OCI-LY1 (cell line): ENCODE data around the gene VWA8.

Experiments
- H2AFZ ChIP-seq: fragments of 200-600 bp; sonication (generic), shearing (Covaris generic); 2 replicates; pipeline ENCODE4 v1.6.0; 2014; ENCODE audit warnings: antibody characterized with exemption, mild to moderate bottlenecking, low read length
- H3F3A ChIP-seq: fragments of 200-600 bp; sonication (generic), shearing (Covaris generic); 2 replicates; pipeline ENCODE4 v1.6.0; 2014; ENCODE audit warnings: mild to moderate bottlenecking, antibody characterized with exemption, low read length, moderate library complexity; ENCODE audit not compliant: insufficient read depth
- H3K27ac ChIP-seq: fragments of 200-600 bp; sonication (generic); 2 replicates; pipeline ENCODE4 v1.5.1; 2014; ENCODE audit warnings: low read length, mixed run types, mild to moderate bottlenecking, low read depth; ENCODE audit not compliant: poor library complexity, severe bottlenecking
- H3K27me3 ChIP-seq: fragments of 200-600 bp; sonication (generic); 2 replicates; pipeline ENCODE4 v1.6.0; 2014; ENCODE audit warnings: antibody characterized with exemption, mild to moderate bottlenecking, low read length, moderate library complexity; ENCODE audit not compliant: insufficient read depth
- H3K36me3 ChIP-seq: fragments of 200-600 bp; sonication (generic); 2 replicates; pipeline ENCODE4 v1.6.1; 2014; ENCODE audit warnings: mild to moderate bottlenecking, antibody characterized with exemption, low read length, moderate library complexity, mixed read lengths; ENCODE audit not compliant: insufficient read depth
- H3K4me1 ChIP-seq: fragments of 200-600 bp; sonication (generic); 2 replicates; pipeline ENCODE4 v1.5.1; 2014; ENCODE audit warnings: mild to moderate bottlenecking, low read length, moderate library complexity; ENCODE audit not compliant: insufficient read depth, severe bottlenecking
- H3K4me2 ChIP-seq: fragments of 200-600 bp; sonication (generic), shearing (Covaris generic); 2 replicates; pipeline ENCODE4 v1.6.1; 2014; ENCODE audit warnings: low read length
- H3K4me3 ChIP-seq: fragments of 200-600 bp; sonication (generic); 2 replicates; pipeline ENCODE4 v1.5.1; 2014; ENCODE audit warnings: low read length, low read depth, mild to moderate bottlenecking, mixed read lengths; ENCODE audit not compliant: poor library complexity, severe bottlenecking
- H3K79me2 ChIP-seq: fragments of 200-600 bp; shearing (Covaris generic); 2 replicates; pipeline ENCODE4 v1.6.1; 2016; ENCODE audit warnings: mixed run types, low read length, mixed read lengths; ENCODE audit not compliant: insufficient read depth
- H3K9ac ChIP-seq: fragments of 200-600 bp; sonication (generic), shearing (Covaris generic); 2 replicates; pipeline ENCODE4 v1.6.1; 2014; ENCODE audit warnings: mild to moderate bottlenecking, low read length, mixed read lengths
- H3K9me2 ChIP-seq: fragments of 200-600 bp; sonication (generic), shearing (Covaris generic); 2 replicates; pipeline ENCODE4 v1.6.1; 2014; ENCODE audit warnings: low read depth, mild to moderate bottlenecking, low read length, mixed read lengths
- H3K9me3 ChIP-seq: fragments of 200-600 bp; shearing (Covaris generic); 2 replicates; pipeline ENCODE4 v1.6.1; 2014; ENCODE audit warnings: low read length, mixed read lengths
- H4K20me1 ChIP-seq: fragments of 200-600 bp; sonication (generic), shearing (Covaris generic); 2 replicates; pipeline ENCODE4 v1.6.0; 2016; ENCODE audit warnings: mild to moderate bottlenecking, low read length; ENCODE audit not compliant: insufficient read depth
- CTCF ChIP-seq: fragments of 200-600 bp; sonication (generic), shearing (Covaris generic); IDR thresholded peaks from 2 replicates; pipeline ENCODE4 v1.5.1; 2017; ENCODE audit warnings: mild to moderate bottlenecking, antibody characterized with exemption, low read length, moderate library complexity, mixed read lengths
- EZH2 ChIP-seq: fragments of 200-600 bp; sonication (generic), shearing (Covaris generic); IDR thresholded peaks from 2 replicates; pipeline ENCODE4 v1.8.0; 2017; ENCODE audit warnings: borderline replicate concordance, mixed run types, mild to moderate bottlenecking, antibody characterized with exemption, low read length, moderate library complexity, mixed read lengths

Gene VWA8

DNA sequence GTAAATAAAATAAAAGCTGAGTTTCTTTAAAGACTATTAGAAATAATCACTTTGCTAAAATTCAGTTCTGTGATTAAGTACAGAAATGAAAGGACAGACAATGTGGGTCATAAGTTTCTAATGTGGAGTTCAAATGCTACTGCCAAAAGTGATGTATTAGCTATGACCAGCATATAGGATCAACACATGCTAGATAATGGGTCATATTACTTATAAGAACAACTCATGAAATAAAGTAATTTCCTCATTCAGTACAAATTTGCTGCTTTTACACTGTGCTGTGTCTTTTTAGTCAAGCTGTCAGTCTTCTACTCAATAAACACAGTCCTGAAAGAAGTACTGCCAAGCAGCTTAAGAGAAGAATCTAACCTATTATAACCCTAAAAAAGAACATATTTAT is 135.2 kb downstream of the VWA8 start:
- H3F3A ChIP-seq: no peaks in the 10 kb centered on the region
- no peak for TF ChIP-seq CTCF
- no peak for TF ChIP-seq EZH2
- no peaks in the 10 kb centered on the region for H3K9me3 ChIP-seq
- H3K4me2 ChIP-seq: no peak overlapping the region
- H3K4me1 ChIP-seq: no peaks in the 10 kb centered on the region
- no peaks in the 10 kb centered on the region for H3K9me2 ChIP-seq
- H3K36me3 ChIP-seq: no peaks in the 10 kb centered on the region; the same call in 1 of the 2 replicates
- no peak overlapping the region for H3K27ac ChIP-seq
- H2AFZ ChIP-seq: no peak overlapping the region
- H3K79me2 ChIP-seq: no peaks in the 10 kb centered on the region
- no peaks in the 10 kb centered on the region for H3K27me3 ChIP-seq
- H4K20me1 ChIP-seq: no peaks in the 10 kb centered on the region
- no peak overlapping the region for H3K4me3 ChIP-seq
- no peak overlapping the region for H3K9ac ChIP-seq

- H3K79me2 ChIP-seq: no peaks in the 10 kb centered on the region
- H4K20me1 ChIP-seq: no peaks in the 10 kb centered on the region
- H3K4me3 ChIP-seq: no peak overlapping the region
- H3K4me1 ChIP-seq: no peaks in the 10 kb centered on the region
- H2AFZ ChIP-seq: no peak overlapping the region
- no peaks in the 10 kb centered on the region for H3K9me3 ChIP-seq
- H3K9ac ChIP-seq: no peak overlapping the region
- no peaks in the 10 kb centered on the region for H3K27me3 ChIP-seq
- no peak for TF ChIP-seq CTCF
- TF ChIP-seq EZH2: no peak
- no peak overlapping the region for H3K27ac ChIP-seq
- peaks cover 8% of the 10 kb centered on the region; the same call in 1 of the 2 replicates for H3K36me3 ChIP-seq
- H3K9me2 ChIP-seq: no peaks in the 10 kb centered on the region
- no peaks in the 10 kb centered on the region for H3F3A ChIP-seq
- no peak overlapping the region for H3K4me2 ChIP-seq
Observed at GRCh38 chr13:41823476-41823875, 137.4 kb downstream of the VWA8 start.

GRCh38 chr13:41822560-41822959 is 138.3 kb downstream of the VWA8 start:
- Histone ChIP-seq H3F3A (no peaks in the 10 kb centered on the region), H3K9me3 (no peaks in the 10 kb centered on the region), H3K79me2 (no peaks in the 10 kb centered on the region), H4K20me1 (no peaks in the 10 kb centered on the region), H3K9ac (no peak overlapping the region), H3K27me3 (no peaks in the 10 kb centered on the region), H3K4me1 (no peaks in the 10 kb centered on the region), H2AFZ (no peak overlapping the region), H3K27ac (no peak overlapping the region), H3K9me2 (no peaks in the 10 kb centered on the region), H3K4me3 (no peak overlapping the region), H3K4me2 (no peak overlapping the region), H3K36me3 (peaks cover 11% of the 10 kb centered on the region; the same call in 1 of the 2 replicates)
- no peak for TF ChIP-seq CTCF
